Astrocyte of the spinal cord (primary cell): ENCODE measurements around the gene CACNA1I.
A peak's percentile ranks its signal among the peaks of the same experiment; 100 is the strongest.

ENCODE experiments used
- DNase-seq: peaks from one replicate; pipeline ENCODE4 v3.0.0; 2011; ENCODE audit warnings: low read depth, low spot score
- H3K4me3 ChIP-seq: 2 replicates; pipeline ENCODE4 v1.5.1; 2011; ENCODE audit warnings: low read depth, mild to moderate bottlenecking, low read length, moderate library complexity
- in situ Hi-C: cut with HindIII; loops from 2 replicates; pipeline ENCODE4 v1.10.0; 2017; ENCODE audit warnings: low sequenced_read_pairs
- TF ChIP-seq, protein P1 (sequence below): IDR thresholded peaks from 2 replicates; pipeline ENCODE4 v1.5.1; 2012; ENCODE audit warnings: low read depth, mild to moderate bottlenecking, low read length, inconsistent platforms

CACNA1I gene

DNA sequence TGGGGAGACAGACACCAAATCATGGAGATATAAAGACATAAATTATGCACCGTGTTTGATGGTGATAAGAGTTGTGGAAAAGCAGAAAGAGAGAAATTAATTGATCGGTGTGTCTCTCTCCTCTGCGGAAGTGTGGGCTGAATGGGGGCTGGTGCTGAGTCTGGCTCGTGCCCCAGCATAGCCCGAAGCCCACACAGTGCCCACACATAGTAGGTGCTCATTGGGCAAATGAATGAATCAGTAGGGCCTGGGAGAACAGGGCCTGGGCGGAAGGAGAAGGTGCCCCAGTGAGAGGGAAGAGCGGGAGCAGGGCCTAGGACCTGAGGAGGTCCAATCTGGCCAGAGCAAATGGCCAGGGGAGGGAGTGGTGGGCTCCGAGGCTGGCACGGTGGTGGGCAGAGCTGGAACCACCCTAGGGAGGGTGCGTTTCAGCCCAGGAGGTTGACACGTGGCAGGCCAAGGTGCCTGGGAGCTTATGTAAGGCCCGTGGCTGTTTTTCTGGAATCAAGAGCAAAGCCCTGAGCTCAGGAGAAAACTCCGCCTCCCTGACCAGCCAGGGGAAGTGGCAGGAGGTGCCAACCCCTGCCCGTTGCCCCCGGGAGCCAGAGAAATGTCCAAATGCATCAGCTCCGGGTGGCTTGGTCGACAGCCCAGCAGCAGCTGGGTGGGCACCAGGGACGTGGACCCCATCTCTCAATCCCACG is 2.1 kb upstream of the CACNA1I start:
- TF ChIP-seq, protein P1, sequence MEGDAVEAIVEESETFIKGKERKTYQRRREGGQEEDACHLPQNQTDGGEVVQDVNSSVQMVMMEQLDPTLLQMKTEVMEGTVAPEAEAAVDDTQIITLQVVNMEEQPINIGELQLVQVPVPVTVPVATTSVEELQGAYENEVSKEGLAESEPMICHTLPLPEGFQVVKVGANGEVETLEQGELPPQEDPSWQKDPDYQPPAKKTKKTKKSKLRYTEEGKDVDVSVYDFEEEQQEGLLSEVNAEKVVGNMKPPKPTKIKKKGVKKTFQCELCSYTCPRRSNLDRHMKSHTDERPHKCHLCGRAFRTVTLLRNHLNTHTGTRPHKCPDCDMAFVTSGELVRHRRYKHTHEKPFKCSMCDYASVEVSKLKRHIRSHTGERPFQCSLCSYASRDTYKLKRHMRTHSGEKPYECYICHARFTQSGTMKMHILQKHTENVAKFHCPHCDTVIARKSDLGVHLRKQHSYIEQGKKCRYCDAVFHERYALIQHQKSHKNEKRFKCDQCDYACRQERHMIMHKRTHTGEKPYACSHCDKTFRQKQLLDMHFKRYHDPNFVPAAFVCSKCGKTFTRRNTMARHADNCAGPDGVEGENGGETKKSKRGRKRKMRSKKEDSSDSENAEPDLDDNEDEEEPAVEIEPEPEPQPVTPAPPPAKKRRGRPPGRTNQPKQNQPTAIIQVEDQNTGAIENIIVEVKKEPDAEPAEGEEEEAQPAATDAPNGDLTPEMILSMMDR: no peak
- no peak overlapping the region for H3K4me3 ChIP-seq
- in situ Hi-C loops: no loop called here
- no peak for DNase-seq

DNA sequence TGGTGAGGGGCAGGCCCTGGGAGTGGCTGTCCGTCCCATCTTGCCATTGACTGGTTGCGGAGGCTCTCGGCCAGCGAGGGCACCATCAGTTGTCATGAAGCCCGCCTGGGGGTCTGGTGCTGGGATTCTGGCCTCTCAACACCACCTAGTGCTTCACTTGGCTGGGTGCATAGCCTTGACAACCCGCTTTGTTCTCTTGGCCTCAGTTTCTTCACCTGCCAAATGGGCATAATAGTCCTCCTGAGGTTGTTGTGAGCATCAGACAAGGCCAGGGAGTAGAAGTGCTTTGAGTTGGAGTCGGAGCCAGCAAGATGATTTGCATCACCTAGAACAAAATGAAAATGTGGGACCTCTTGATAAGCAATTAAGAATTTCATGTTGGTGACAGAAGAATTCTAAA is 1.5 kb upstream of the CACNA1I start:
- TF ChIP-seq, protein P1: no peak
- no peak for DNase-seq
- in situ Hi-C loops: no loop called here
- no peak overlapping the region for H3K4me3 ChIP-seq

DNA sequence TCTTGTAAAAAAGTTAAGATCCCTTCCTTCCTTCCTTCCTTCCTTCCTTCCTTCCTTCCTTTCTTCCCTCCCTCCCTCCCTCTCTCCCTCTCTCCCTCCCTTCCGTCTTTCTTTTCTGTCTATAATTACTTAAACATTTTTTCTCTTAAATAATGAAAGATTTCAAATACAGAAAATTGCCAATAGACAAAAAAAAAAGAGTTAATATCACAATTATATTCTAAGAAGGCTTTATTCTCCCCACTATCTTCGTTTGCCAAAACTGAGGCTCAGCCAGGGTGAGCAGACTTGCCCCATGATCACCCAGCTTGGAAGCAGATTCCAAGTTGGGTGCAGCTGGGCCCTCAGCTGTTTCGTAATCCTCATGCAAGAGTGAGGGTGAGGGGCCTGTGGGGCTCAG is 327 bp upstream of the CACNA1I start:
- TF ChIP-seq, protein P1: no peak
- in situ Hi-C loops: no loop called here
- H3K4me3 ChIP-seq: no peak overlapping the region
- no peak for DNase-seq

DNA sequence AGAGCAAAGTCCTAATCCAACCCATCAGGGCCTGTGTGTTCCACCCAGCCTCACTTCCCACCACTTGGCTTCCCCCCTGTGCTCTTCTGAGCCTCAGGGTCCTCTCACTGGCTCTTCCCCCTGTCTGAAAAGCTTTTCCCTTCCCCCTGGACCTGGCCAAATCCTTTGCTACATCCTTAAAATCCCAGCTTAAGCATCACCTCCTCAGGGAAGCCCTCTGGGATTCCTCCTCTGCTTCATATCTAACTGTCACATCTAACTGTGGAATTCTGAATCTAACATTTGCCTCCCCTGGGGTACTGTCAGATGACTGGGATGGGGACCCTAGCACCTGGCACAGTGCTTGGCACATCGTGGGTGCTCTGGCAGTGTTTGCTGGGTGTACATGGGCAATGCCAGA is 985 bp downstream of the CACNA1I start:
- TF ChIP-seq, protein P1: no peak
- no peak for DNase-seq
- in situ Hi-C loops: no loop called here
- H3K4me3 ChIP-seq: no peak overlapping the region

DNA sequence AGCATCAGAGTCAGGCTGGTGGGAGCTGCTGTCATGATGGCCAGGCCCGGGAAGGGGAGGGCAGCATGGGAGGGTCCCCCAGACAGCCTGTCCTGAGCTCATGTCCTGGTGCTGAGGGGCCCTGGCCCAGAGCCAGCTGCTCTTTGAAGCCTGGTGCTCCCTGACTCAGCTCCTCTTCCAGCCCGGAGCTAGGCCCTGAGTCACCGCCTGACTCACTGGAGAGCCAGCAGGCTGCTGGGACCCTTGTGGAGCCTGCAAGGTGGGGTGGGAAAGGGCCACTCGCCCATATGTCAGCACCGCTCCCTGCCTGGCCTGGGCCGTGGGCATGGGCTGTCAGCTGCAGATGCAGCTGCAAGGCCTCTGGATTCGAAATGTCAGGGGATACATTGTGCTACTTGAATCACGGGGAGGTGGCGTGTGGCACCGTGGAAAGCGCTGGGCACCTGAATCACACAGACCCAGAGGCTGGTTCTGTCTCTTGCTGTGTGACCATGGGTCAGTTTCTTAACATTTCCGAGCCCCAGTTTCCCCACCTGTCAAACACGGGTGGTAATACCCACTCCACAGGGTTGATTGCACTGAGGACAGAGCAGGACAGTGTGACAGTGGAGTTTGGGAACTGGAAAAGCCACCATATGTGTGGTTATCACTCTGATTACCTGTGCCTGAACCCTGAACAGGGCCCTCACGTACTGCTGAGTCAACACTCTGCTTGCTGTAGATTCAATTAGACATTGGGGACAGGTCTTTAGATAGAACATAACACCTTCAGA is 4.4 kb downstream of the CACNA1I start:
- TF ChIP-seq, protein P1: no peak
- in situ Hi-C loops: no loop called here
- H3K4me3 ChIP-seq: no peak overlapping the region
- peak; percentile 93 for DNase-seq

DNA sequence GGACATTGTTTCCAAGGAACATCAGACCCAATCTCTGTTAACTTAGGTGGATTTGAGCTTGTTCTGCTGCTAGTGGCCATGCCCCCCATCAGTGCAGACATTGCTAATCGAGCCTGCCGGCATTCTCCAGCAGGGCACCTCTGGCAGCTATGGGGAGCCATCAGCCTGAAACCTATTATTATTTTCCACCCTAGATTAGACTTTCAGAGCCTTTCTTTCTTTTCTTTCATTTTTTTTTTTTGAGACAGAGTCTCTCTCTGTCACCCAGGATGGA is 4.9 kb downstream of the CACNA1I start:
- no peak overlapping the region for H3K4me3 ChIP-seq
- in situ Hi-C loops: no loop called here
- TF ChIP-seq, protein P1: no peak
- DNase-seq: no peak
